Fibroblast of lung (primary cell): ENCODE data around the gene CDK6. TPM values are rescaled to one million over a fixed set of nuclear protein-coding genes. Genes with fewer than 3 reads are reported as not detected.

Experiments
- DNase-seq, 2 donors: peaks; one replicate each; pipeline versions ENCODE4 v3.0.0 to v3.0.0-alpha.2; 2010; ENCODE audit warnings: low read depth in 2 of 2
- H2AFZ ChIP-seq: 2 replicates; pipeline ENCODE4 v1.5.1; 2012; ENCODE audit warnings: low read length, control low read depth, inconsistent platforms
- H3K27ac ChIP-seq: 2 replicates; pipeline ENCODE4 v1.5.1; 2011; ENCODE audit warnings: low read length, control low read depth; ENCODE audit not compliant: insufficient read depth
- H3K27me3 ChIP-seq: 2 replicates; pipeline ENCODE4 v1.5.1; 2011; ENCODE audit warnings: mild to moderate bottlenecking, low read length; ENCODE audit not compliant: control insufficient read depth, insufficient read depth
- H3K36me3 ChIP-seq: 2 replicates; pipeline ENCODE4 v1.5.1; 2011; ENCODE audit warnings: low read length; ENCODE audit not compliant: control insufficient read depth, insufficient read depth
- H3K4me1 ChIP-seq: 2 replicates; pipeline ENCODE4 v1.5.1; 2011; ENCODE audit warnings: low read length; ENCODE audit not compliant: control insufficient read depth, insufficient read depth; ENCODE audit errors: extremely low read depth
- H3K4me2 ChIP-seq: 2 replicates; pipeline ENCODE4 v1.5.1; 2011; ENCODE audit warnings: low read length, control low read depth; ENCODE audit not compliant: insufficient read depth; ENCODE audit errors: extremely low read depth
- H3K4me3 ChIP-seq, 4 experiments: fragments of 200-600 bp in 1 of 4; sonication (generic) in 1 of 4; replicated peaks in 1 of 4; 2 replicates each; pipeline ENCODE4 v1.5.1; 2011 to 2016; ENCODE audit warnings: low read length in 4 of 4, low read depth in 3 of 4, mild to moderate bottlenecking in 3 of 4, control low read depth in 2 of 4, inconsistent platforms in 1 of 4, mixed read lengths in 1 of 4; ENCODE audit not compliant: insufficient read depth in 1 of 4; ENCODE audit errors: control extremely low read depth in 1 of 4
- H3K79me2 ChIP-seq: 2 replicates; pipeline ENCODE4 v1.5.1; 2012; ENCODE audit warnings: mild to moderate bottlenecking, low read length, inconsistent platforms; ENCODE audit not compliant: control insufficient read depth, insufficient read depth
- H3K9ac ChIP-seq: 2 replicates; pipeline ENCODE4 v1.5.1; 2011; ENCODE audit warnings: mild to moderate bottlenecking, low read length, control low read depth; ENCODE audit not compliant: insufficient read depth
- H3K9me3 ChIP-seq: 2 replicates; pipeline ENCODE4 v1.5.1; 2012; ENCODE audit warnings: low read depth, low read length; ENCODE audit not compliant: control insufficient read depth, insufficient read depth
- H4K20me1 ChIP-seq: 2 replicates; pipeline ENCODE4 v1.5.1; 2011; ENCODE audit warnings: low read length; ENCODE audit not compliant: control insufficient read depth, insufficient read depth; ENCODE audit errors: extremely low read depth
- CTCF ChIP-seq, 2 donors: IDR thresholded peaks in 1 of 2; conservative IDR thresholded peaks in 1 of 2; 1 replicate in 1 of 2; 2 replicates in 1 of 2; pipeline ENCODE4 v1.5.1; 2011 to 2012; ENCODE audit warnings: low read length in 2 of 2, control low read depth in 1 of 2, inconsistent platforms in 1 of 2, low read depth in 1 of 2, mild to moderate bottlenecking in 1 of 2
- EZH2 ChIP-seq: IDR thresholded peaks from 2 replicates; pipeline ENCODE4 v1.5.1; 2012; ENCODE audit warnings: low read length, control low read depth, mild to moderate bottlenecking; ENCODE audit errors: missing control alignments
- polyA plus RNA-seq, 2 donors: library from polyadenylated mRNA; depleted of rRNA in 1 of 2; stranded (reverse) in 1 of 2; unstranded in 1 of 2; fragments of >200 nt; gene quantifications; 2 replicates each; pipeline ENCODE4 v1.2.1, GENCODE V29; 2011 to 2012; ENCODE audit warnings: missing spikeins in 1 of 2
- total RNA-seq: library from RNA; depleted of rRNA; stranded (reverse); fragments of >200 nt; gene quantifications from 2 replicates; pipeline ENCODE4 v1.2.1, GENCODE V29; 2014

The CDK6 gene
- total and polyA plus RNA-seq, 2 donors (not counting 1 experiment from before 2014, with no cell fraction given) = 17.8 to 19.2 TPM

GRCh38 chr7:92739091-92739490 is 97.3 kb downstream of the CDK6 start:
- Histone ChIP-seq H3K79me2 (peaks cover 37% of the 10 kb centered on the region), H3K9me3 (no peaks in the 10 kb centered on the region), H3K36me3 (no peaks in the 10 kb centered on the region), H3K9ac (no peak overlapping the region), H3K4me1 (peaks cover 13% of the 10 kb centered on the region), H3K4me2 (no peak overlapping the region), H3K27me3 (no peaks in the 10 kb centered on the region), H3K27ac (no peak overlapping the region), H2AFZ (no peak overlapping the region), H3K4me3 (no peak overlapping the region), H4K20me1 (no peaks in the 10 kb centered on the region)
- DNase-seq = no peak
- TF ChIP-seq EZH2 (no peak), CTCF (conservative IDR thresholded peaks at IDR 0.05 in 1 of 2, IDR thresholded peaks at IDR 0.05 in 1 of 2; ENCODE audit: low read depth in 1 of 2, low read length in 2 of 2) (no peak)

DNA sequence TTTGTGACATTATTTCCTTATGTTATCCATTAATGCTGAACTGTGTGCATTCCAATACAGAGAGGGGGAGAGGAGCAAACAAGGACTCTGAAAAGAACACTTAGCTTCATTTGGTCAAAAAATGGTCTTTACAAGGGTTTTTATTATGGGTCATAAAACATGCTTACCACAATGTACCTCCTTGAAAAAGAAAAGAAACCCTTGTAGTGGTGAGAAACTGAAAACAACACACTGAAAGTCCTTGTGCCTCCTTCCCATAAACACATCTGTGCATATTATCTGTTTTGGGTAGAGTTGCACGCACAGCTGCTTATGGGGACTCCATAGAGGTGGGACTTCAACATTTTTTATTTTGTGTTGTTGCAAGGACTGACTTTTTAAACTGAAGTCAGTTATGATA is 98.7 kb downstream of the CDK6 start:
- no peak for DNase-seq
- H3K9me3 ChIP-seq = no peaks in the 10 kb centered on the region
- TF ChIP-seq EZH2 = no peak
- no peak for TF ChIP-seq CTCF (conservative IDR thresholded peaks at IDR 0.05 in 1 of 2, IDR thresholded peaks at IDR 0.05 in 1 of 2; ENCODE audit: low read depth in 1 of 2, low read length in 2 of 2)
- peaks cover 13% of the 10 kb centered on the region for H3K4me1 ChIP-seq
- H3K9ac ChIP-seq = no peak overlapping the region
- H4K20me1 ChIP-seq = no peaks in the 10 kb centered on the region
- peaks cover 33% of the 10 kb centered on the region for H3K79me2 ChIP-seq
- no peak overlapping the region for H3K4me3 ChIP-seq
- no peak overlapping the region for H3K27ac ChIP-seq
- no peaks in the 10 kb centered on the region for H3K36me3 ChIP-seq
- H3K4me2 ChIP-seq = no peak overlapping the region
- no peak overlapping the region for H2AFZ ChIP-seq
- H3K27me3 ChIP-seq = no peaks in the 10 kb centered on the region

GRCh38 chr7:92736870-92737269 is 99.5 kb downstream of the CDK6 start:
- TF ChIP-seq EZH2 (no peak), CTCF (conservative IDR thresholded peaks at IDR 0.05 in 1 of 2, IDR thresholded peaks at IDR 0.05 in 1 of 2; ENCODE audit: low read depth in 1 of 2, low read length in 2 of 2) (no peak)
- no peak overlapping the region for H3K4me2 ChIP-seq
- no peaks in the 10 kb centered on the region for H3K9me3 ChIP-seq
- H3K9ac ChIP-seq = no peak overlapping the region
- no peaks in the 10 kb centered on the region for H3K36me3 ChIP-seq
- H3K4me1 ChIP-seq = peaks cover 13% of the 10 kb centered on the region
- H3K79me2 ChIP-seq = peaks cover 36% of the 10 kb centered on the region
- no peak overlapping the region for H3K4me3 ChIP-seq
- no peaks in the 10 kb centered on the region for H3K27me3 ChIP-seq
- no peak overlapping the region for H3K27ac ChIP-seq
- DNase-seq = no peak
- no peaks in the 10 kb centered on the region for H4K20me1 ChIP-seq
- H2AFZ ChIP-seq = no peak overlapping the region
